ENCODE results near the gene RNF213.

DNA sequence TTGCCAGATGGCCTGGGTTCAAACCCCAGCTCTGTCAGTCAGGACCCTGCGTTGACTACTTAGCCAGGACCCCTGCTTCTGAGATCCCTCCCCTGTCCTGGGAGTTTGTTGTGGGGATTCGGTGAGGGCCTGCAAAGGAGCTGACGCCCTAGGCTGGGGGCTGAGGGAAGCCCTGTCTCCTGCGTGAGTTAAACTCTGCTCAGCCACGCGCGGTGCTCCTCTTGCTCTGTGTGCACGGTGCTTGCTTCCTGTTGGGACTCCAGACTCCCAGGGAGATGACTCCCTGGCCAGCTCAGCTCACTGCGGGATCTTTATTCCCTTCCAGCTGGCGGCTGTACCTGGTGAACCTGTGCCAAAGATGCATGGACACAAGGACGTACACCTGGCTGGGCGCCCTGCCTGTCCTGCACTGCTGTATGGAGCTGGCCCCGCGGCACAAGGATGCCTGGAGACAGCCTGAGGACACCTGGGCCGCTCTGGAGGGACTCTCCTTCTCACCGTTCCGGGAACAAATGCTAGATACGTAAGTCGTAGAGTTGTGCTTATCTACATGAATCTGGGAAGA, 37.4 kb downstream of the RNF213 start:
- no peak for TF ChIP-seq CTCF (IDR thresholded peaks at IDR 0.05; ENCODE audit: low read length)
- no peak for TF ChIP-seq EZH2 (optimal IDR thresholded peaks at IDR 0.05; ENCODE audit: low read depth, low read length)
- TF ChIP-seq EZH2phosphoT487 (IDR thresholded peaks at IDR 0.05; ENCODE audit: low read length), result no peak
